ENCODE results near the gene TCF7. TPM values are rescaled to one million over a fixed set of nuclear protein-coding genes. Genes with fewer than 3 reads are reported as not detected.

Gene TCF7
- total RNA-seq, 1 donor from 2014 or later: 0.67 TPM

- Mint-ChIP-seq H3K27me3 (ENCODE audit: unreplicated experiment) (no peaks in the 10 kb centered on the region), H3K36me3 (ENCODE audit: unreplicated experiment) (peaks cover 36% of the 10 kb centered on the region), H3K4me1 (ENCODE audit: unreplicated experiment) (peaks cover 16% of the 10 kb centered on the region), H3K9me3 (ENCODE audit: unreplicated experiment) (no peaks in the 10 kb centered on the region), H3K4me3 (ENCODE audit: unreplicated experiment) (no peak overlapping the region), H3K27ac (ENCODE audit: unreplicated experiment) (no peak overlapping the region)
- TF ChIP-seq CTCF (IDR thresholded peaks at IDR 0.05): no peak
- no peak for DNase-seq (ENCODE audit: extremely low spot score, unreplicated experiment)
Measured at GRCh38 chr5:134153241-134153640, 38.8 kb downstream of the TCF7 start.

GRCh38 chr5:134153657-134154056 is 39.2 kb downstream of the TCF7 start:
- no peaks in the 10 kb centered on the region for H3K27me3 Mint-ChIP-seq (ENCODE audit: unreplicated experiment)
- no peaks in the 10 kb centered on the region for H3K9me3 Mint-ChIP-seq (ENCODE audit: unreplicated experiment)
- H3K36me3 Mint-ChIP-seq (ENCODE audit: unreplicated experiment): peaks cover 40% of the 10 kb centered on the region
- no peak for DNase-seq (ENCODE audit: extremely low spot score, unreplicated experiment)
- no peak for TF ChIP-seq CTCF (IDR thresholded peaks at IDR 0.05)
- no peak overlapping the region for H3K4me3 Mint-ChIP-seq (ENCODE audit: unreplicated experiment)
- peaks cover 13% of the 10 kb centered on the region for H3K4me1 Mint-ChIP-seq (ENCODE audit: unreplicated experiment)
- H3K27ac Mint-ChIP-seq (ENCODE audit: unreplicated experiment): no peak overlapping the region

DNA sequence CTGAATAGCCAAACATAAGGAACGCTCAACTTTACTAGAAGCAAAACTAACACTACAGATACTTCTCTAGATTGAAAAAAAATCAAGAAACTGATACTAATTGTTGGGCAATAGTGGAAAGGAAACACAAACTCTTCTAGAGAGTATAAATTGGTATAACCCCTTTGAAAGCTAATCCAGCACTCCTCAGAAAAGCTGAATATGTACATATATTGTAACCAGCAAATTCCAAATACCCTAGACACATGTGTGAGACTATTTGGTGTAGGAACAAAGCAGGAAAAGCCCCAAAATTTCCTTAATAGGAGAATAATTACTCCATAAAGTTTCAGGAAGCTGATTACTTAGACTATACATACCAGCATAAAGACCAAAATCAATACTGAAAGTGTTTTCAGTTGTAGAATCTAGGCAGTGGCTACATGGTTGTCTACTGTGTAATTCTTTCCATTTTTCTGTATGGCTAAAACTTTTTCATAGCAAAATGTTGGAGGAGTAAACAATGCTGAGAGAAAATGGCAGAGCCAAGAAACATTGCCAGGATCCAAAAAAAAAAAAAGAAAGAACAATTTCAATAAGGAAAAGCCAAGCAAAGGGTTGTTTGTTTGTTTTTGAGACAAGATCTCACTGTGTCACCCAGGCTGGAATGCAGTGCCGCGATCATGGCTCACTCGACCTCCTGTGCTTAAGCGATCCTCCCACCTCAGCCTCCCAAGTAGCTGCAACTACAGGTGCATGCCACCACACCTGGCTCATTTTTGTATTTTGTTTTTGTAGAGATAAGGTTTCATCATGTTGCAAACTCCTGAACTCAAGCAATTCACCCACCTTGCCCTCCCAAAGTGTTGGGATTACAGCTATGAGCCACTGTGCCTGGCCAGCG is 47.3 kb downstream of the TCF7 start:
- peaks cover 7% of the 10 kb centered on the region for H3K9me3 Mint-ChIP-seq (ENCODE audit: unreplicated experiment)
- TF ChIP-seq CTCF (IDR thresholded peaks at IDR 0.05): no peak
- no peaks in the 10 kb centered on the region for H3K4me1 Mint-ChIP-seq (ENCODE audit: unreplicated experiment)
- H3K27ac Mint-ChIP-seq (ENCODE audit: unreplicated experiment): no peak overlapping the region
- H3K36me3 Mint-ChIP-seq (ENCODE audit: unreplicated experiment): peaks cover 48% of the 10 kb centered on the region
- no peak for DNase-seq (ENCODE audit: extremely low spot score, unreplicated experiment)
- no peaks in the 10 kb centered on the region for H3K27me3 Mint-ChIP-seq (ENCODE audit: unreplicated experiment)
- H3K4me3 Mint-ChIP-seq (ENCODE audit: unreplicated experiment): no peak overlapping the region

GRCh38 chr5:134162592-134162991 is 48.1 kb downstream of the TCF7 start:
- peak; percentile 40 for DNase-seq (ENCODE audit: extremely low spot score, unreplicated experiment)
- Mint-ChIP-seq H3K36me3 (ENCODE audit: unreplicated experiment) (peaks cover 48% of the 10 kb centered on the region), H3K27ac (ENCODE audit: unreplicated experiment) (no peak overlapping the region), H3K4me3 (ENCODE audit: unreplicated experiment) (no peak overlapping the region), H3K27me3 (ENCODE audit: unreplicated experiment) (no peaks in the 10 kb centered on the region), H3K9me3 (ENCODE audit: unreplicated experiment) (peaks cover 7% of the 10 kb centered on the region), H3K4me1 (ENCODE audit: unreplicated experiment) (no peaks in the 10 kb centered on the region)
- TF ChIP-seq CTCF (IDR thresholded peaks at IDR 0.05): no peak

DNA sequence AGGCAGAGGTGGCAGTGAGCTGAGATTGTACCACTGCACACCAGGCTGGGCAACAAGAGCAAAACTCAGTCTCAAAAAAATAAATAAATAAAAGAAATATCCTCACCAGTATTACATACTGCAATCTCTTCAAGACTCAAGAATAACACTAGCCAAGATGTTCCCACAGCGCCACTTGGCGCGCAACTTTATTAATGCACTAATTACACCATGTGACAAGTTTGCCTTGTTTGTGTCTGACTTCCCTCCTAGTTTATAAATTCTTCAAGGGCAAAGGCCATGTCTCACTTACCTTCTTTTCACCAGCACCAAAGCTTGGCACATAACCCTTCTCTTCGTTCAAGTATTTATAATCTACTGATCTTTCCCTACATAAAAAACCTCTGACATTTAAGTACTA is 57.5 kb downstream of the TCF7 start:
- H3K27ac Mint-ChIP-seq (ENCODE audit: unreplicated experiment): no peak overlapping the region
- H3K4me1 Mint-ChIP-seq (ENCODE audit: unreplicated experiment): peaks cover 28% of the 10 kb centered on the region
- peaks cover 33% of the 10 kb centered on the region for H3K36me3 Mint-ChIP-seq (ENCODE audit: unreplicated experiment)
- no peak for DNase-seq (ENCODE audit: extremely low spot score, unreplicated experiment)
- H3K27me3 Mint-ChIP-seq (ENCODE audit: unreplicated experiment): no peaks in the 10 kb centered on the region
- H3K9me3 Mint-ChIP-seq (ENCODE audit: unreplicated experiment): no peaks in the 10 kb centered on the region
- H3K4me3 Mint-ChIP-seq (ENCODE audit: unreplicated experiment): no peak overlapping the region
- TF ChIP-seq CTCF (IDR thresholded peaks at IDR 0.05): no peak
